SK-N-SH treated with all-trans-retinoic acid at 6 μM for 48 hours (cell line): ENCODE data around the gene PIP4K2B.

Experiments used
- ATAC-seq: fragments of 200-7000 bp; cut with Tn5 transposase; 3 replicates; pipeline ENCODE4 v1.9.1; 2020; ENCODE audit warnings: mild to moderate bottlenecking, moderate library complexity
- ARNTL ChIP-seq: fragments of 450-650 bp; formaldehyde crosslinking; IDR thresholded peaks from 2 replicates; pipeline ENCODE4 v1.5.0; 2020; ENCODE audit warnings: low read depth, mild to moderate bottlenecking, moderate library complexity, borderline replicate concordance
- BACH2 ChIP-seq: fragments of 250-450 bp; sonication (Bioruptor Pico); IDR thresholded peaks from 2 replicates; pipeline ENCODE4 v1.9.0; 2021; ENCODE audit warnings: mild to moderate bottlenecking, borderline replicate concordance
- CREB5 ChIP-seq: fragments of 250-450 bp; sonication (Bioruptor Pico); IDR thresholded peaks from 2 replicates; pipeline ENCODE4 v1.5.1; 2020; ENCODE audit warnings: low read depth, mild to moderate bottlenecking, moderate library complexity
- CSDC2 ChIP-seq: fragments of 250-450 bp; sonication (Bioruptor Pico); IDR thresholded peaks from 2 replicates; pipeline ENCODE4 v1.5.0; 2020; ENCODE audit warnings: mild to moderate bottlenecking, moderate library complexity
- CSRNP3 ChIP-seq: fragments of 250-450 bp; sonication (Bioruptor Pico); IDR thresholded peaks from 2 replicates; pipeline ENCODE4 v1.5.1; 2021; ENCODE audit warnings: mild to moderate bottlenecking, moderate library complexity
- ESRRG ChIP-seq: fragments of 250-450 bp; sonication (Bioruptor Pico); IDR thresholded peaks from 2 replicates; pipeline ENCODE4 v1.6.1; 2021; ENCODE audit warnings: mild to moderate bottlenecking
- GLIS3 ChIP-seq: fragments of 250-450 bp; sonication (Bioruptor Pico); IDR thresholded peaks from 2 replicates; pipeline ENCODE4 v1.5.0; 2020; ENCODE audit warnings: mild to moderate bottlenecking, moderate library complexity
- ISL1 ChIP-seq: fragments of 250-450 bp; sonication (Bioruptor Pico); IDR thresholded peaks from 2 replicates; pipeline ENCODE4 v2.1.2; 2022; ENCODE audit warnings: mild to moderate bottlenecking, moderate library complexity
- OSR1 ChIP-seq: fragments of 250-450 bp; sonication (Bioruptor Pico); IDR thresholded peaks from 2 replicates; pipeline ENCODE4 v1.8.0; 2022; ENCODE audit warnings: moderate library complexity, mild to moderate bottlenecking, inconsistent platforms
- POU6F1 ChIP-seq: fragments of 250-450 bp; sonication (Bioruptor Pico); IDR thresholded peaks from 2 replicates; pipeline ENCODE4 v1.8.0; 2021; ENCODE audit warnings: low read depth, mild to moderate bottlenecking, moderate library complexity, borderline replicate concordance
- PPARA ChIP-seq: fragments of 250-450 bp; sonication (Bioruptor Pico); IDR thresholded peaks from 2 replicates; pipeline ENCODE4 v1.5.0; 2020; ENCODE audit warnings: mild to moderate bottlenecking, borderline replicate concordance
- RARB ChIP-seq: fragments of 250-450 bp; sonication (Bioruptor Pico); IDR thresholded peaks from 2 replicates; pipeline ENCODE4 v1.8.0; 2021; ENCODE audit warnings: mild to moderate bottlenecking, moderate library complexity
- SNAI2 ChIP-seq: fragments of 250-450 bp; sonication (Bioruptor Pico); IDR thresholded peaks from 2 replicates; pipeline ENCODE4 v1.5.0; 2020; ENCODE audit warnings: mild to moderate bottlenecking, moderate library complexity
- TCF4 ChIP-seq: fragments of 250-450 bp; sonication (Bioruptor Pico); IDR thresholded peaks from 2 replicates; pipeline ENCODE4 v1.8.0; 2021; ENCODE audit warnings: mild to moderate bottlenecking, moderate library complexity, borderline replicate concordance
- TOX ChIP-seq: fragments of 250-450 bp; sonication (Bioruptor Pico); IDR thresholded peaks from 2 replicates; pipeline ENCODE4 v1.8.0; 2021; ENCODE audit warnings: mild to moderate bottlenecking, moderate library complexity, borderline replicate concordance
- TSHZ2 ChIP-seq: fragments of 250-450 bp; sonication (Bioruptor Pico); IDR thresholded peaks from 2 replicates; pipeline ENCODE4 v1.5.0; 2020; ENCODE audit warnings: mild to moderate bottlenecking, moderate library complexity
- ZC3H10 ChIP-seq: fragments of 250-450 bp; sonication (Bioruptor Pico); IDR thresholded peaks from 2 replicates; pipeline ENCODE4 v1.5.1; 2021; ENCODE audit warnings: mild to moderate bottlenecking, moderate library complexity
- ZFP3 ChIP-seq: fragments of 250-450 bp; sonication (Bioruptor Pico); IDR thresholded peaks from 2 replicates; pipeline ENCODE4 v1.5.0; 2020; ENCODE audit warnings: mild to moderate bottlenecking, moderate library complexity
- ZFP30 ChIP-seq: fragments of 450-650 bp; formaldehyde crosslinking; IDR thresholded peaks from 2 replicates; pipeline ENCODE4 v1.5.0; 2022; ENCODE audit warnings: mild to moderate bottlenecking, moderate library complexity
- ZNF70 ChIP-seq: fragments of 450-650 bp; formaldehyde crosslinking; IDR thresholded peaks from 2 replicates; pipeline ENCODE4 v1.5.0; 2020; ENCODE audit warnings: mild to moderate bottlenecking, moderate library complexity
- ZNF8 ChIP-seq: fragments of 450-650 bp; formaldehyde crosslinking; IDR thresholded peaks from 2 replicates; pipeline ENCODE4 v1.5.0; 2020; ENCODE audit warnings: mild to moderate bottlenecking, moderate library complexity

The PIP4K2B gene

GRCh38 chr17:38746004-38746848, 53.1 kb downstream of the PIP4K2B start:
- TF ChIP-seq CSRNP3 (CRISPR knock-in tag) = no peak
- TF ChIP-seq ZC3H10 (CRISPR knock-in tag) = no peak
- TF ChIP-seq SNAI2 (CRISPR knock-in tag) = no peak
- TF ChIP-seq OSR1 (CRISPR knock-in tag) = no peak
- no peak for TF ChIP-seq POU6F1 (CRISPR knock-in tag)
- no peak for TF ChIP-seq ZNF8 (CRISPR knock-in tag)
- no peak for TF ChIP-seq BACH2 (CRISPR knock-in tag)
- no peak for TF ChIP-seq TCF4 (CRISPR knock-in tag)
- TF ChIP-seq PPARA (CRISPR knock-in tag) = no peak
- no peak for TF ChIP-seq ARNTL (CRISPR knock-in tag)
- no peak for TF ChIP-seq RARB (CRISPR knock-in tag)
- TF ChIP-seq CSDC2 (CRISPR knock-in tag) = no peak
- no peak for TF ChIP-seq ZFP30 (CRISPR knock-in tag)
- TF ChIP-seq ISL1 (CRISPR knock-in tag) = no peak
- no peak for TF ChIP-seq CREB5 (CRISPR knock-in tag)
- TF ChIP-seq ZNF70 = no peak
- TF ChIP-seq TSHZ2 (CRISPR knock-in tag) = no peak
- TF ChIP-seq ZFP3 (CRISPR knock-in tag) = no peak
- TF ChIP-seq, all 23 proteins: peak for 0
- ATAC-seq = no peak

GRCh38 chr17:38745545-38745944, 53.8 kb downstream of the PIP4K2B start:
- no peak for ATAC-seq
- TF ChIP-seq CSRNP3 (CRISPR knock-in tag) = no peak
- TF ChIP-seq ARNTL (CRISPR knock-in tag) = no peak
- no peak for TF ChIP-seq ZFP3 (CRISPR knock-in tag)
- TF ChIP-seq ZNF8 (CRISPR knock-in tag) = no peak
- no peak for TF ChIP-seq BACH2 (CRISPR knock-in tag)
- no peak for TF ChIP-seq CREB5 (CRISPR knock-in tag)
- no peak for TF ChIP-seq TOX (CRISPR knock-in tag)
- no peak for TF ChIP-seq ESRRG (CRISPR knock-in tag)
- no peak for TF ChIP-seq GLIS3 (CRISPR knock-in tag)
- TF ChIP-seq POU6F1 (CRISPR knock-in tag) = no peak
- no peak for TF ChIP-seq PPARA (CRISPR knock-in tag)
- no peak for TF ChIP-seq ZNF70
- TF ChIP-seq ISL1 (CRISPR knock-in tag) = no peak
- no peak for TF ChIP-seq ZFP30 (CRISPR knock-in tag)
- TF ChIP-seq CSDC2 (CRISPR knock-in tag) = no peak
- TF ChIP-seq TSHZ2 (CRISPR knock-in tag) = no peak
